ENCODE measurements around the gene TBC1D10B.
A peak's percentile ranks its signal among the peaks of the same experiment; 100 is the strongest.

Gene TBC1D10B

DNA sequence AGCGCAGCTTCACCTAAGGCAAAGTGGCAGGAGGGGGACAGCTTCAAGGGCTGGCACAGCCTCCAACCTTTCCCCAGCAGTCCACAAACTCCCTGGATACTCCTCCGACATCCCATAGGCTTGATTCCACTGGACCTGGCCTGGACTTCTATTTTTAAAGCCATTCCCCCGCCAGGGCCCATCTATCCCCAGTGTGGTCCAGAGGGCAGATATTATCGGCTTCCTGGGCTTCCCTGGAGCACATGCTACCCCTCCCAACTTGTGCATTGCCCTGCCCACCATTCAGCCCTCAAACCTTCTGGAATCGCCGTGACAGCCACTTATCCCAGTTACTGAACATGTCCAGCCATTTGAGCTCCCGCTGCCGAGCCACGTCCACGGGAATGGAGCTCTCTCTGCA is 5.1 kb downstream of the TBC1D10B start:
- TF ChIP-seq, protein P1, sequence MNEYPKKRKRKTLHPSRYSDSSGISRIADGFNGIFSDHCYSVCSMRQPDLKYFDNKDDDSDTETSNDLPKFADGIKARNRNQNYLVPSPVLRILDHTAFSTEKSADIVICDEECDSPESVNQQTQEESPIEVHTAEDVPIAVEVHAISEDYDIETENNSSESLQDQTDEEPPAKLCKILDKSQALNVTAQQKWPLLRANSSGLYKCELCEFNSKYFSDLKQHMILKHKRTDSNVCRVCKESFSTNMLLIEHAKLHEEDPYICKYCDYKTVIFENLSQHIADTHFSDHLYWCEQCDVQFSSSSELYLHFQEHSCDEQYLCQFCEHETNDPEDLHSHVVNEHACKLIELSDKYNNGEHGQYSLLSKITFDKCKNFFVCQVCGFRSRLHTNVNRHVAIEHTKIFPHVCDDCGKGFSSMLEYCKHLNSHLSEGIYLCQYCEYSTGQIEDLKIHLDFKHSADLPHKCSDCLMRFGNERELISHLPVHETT (tag by site-specific recombination; IDR thresholded peaks at IDR 0.05) = no peak
- TF ChIP-seq ZNF121 (tag by site-specific recombination; IDR thresholded peaks at IDR 0.05) = no peak
- TF ChIP-seq SCRT2 (tag by site-specific recombination; IDR thresholded peaks at IDR 0.05) = no peak
- TF ChIP-seq ZFP69B (tag by site-specific recombination; IDR thresholded peaks at IDR 0.05) = no peak
- TF ChIP-seq MEIS1 (CRISPR knock-in tag; IDR thresholded peaks at IDR 0.05; ENCODE audit: borderline replicate concordance) = no peak
- no peak for TF ChIP-seq ZNF664 (tag by site-specific recombination; IDR thresholded peaks at IDR 0.05)
- TF ChIP-seq ZNF211 (tag by site-specific recombination; IDR thresholded peaks at IDR 0.05; ENCODE audit: low read depth) = no peak
- H3K9me3 ChIP-seq (ENCODE audit: control insufficient read depth, insufficient read depth, low read depth, low read length) = no peaks in the 10 kb centered on the region
- H3K27ac ChIP-seq (ENCODE audit: extremely low read depth, low read depth, low read length) = no peak overlapping the region
- POLR2A ChIA-PET = interaction anchor here (0.6 to 1.5 kb wide), 4 partner anchors 10 to 42 kb away, joined by 3 to 6 read pairs (median 4); partner anchors contain the start of genes CD2BP2 and ZNF771
- H3K4me1 ChIP-seq (ENCODE audit: control insufficient read depth, insufficient read depth, low read length) = no peaks in the 10 kb centered on the region; the same call in 1 of the 2 replicates
- CTCF ChIA-PET = interaction anchor here (1.4 to 3.1 kb wide), 2 partner anchors 13 to 44 kb away, joined by 3 to 16 read pairs; no protein-coding TSS in a partner anchor
- H3K36me3 ChIP-seq (ENCODE audit: control insufficient read depth in 2 of 2, insufficient read depth in 1 of 2, low read length in 2 of 2) = peaks cover 27 to 64% of the 10 kb centered on the region in 2 experiments; a peak in 2 of 3 replicates
- no peak overlapping the region for H3K4me3 ChIP-seq (ENCODE audit: low read depth, low read length)

DNA sequence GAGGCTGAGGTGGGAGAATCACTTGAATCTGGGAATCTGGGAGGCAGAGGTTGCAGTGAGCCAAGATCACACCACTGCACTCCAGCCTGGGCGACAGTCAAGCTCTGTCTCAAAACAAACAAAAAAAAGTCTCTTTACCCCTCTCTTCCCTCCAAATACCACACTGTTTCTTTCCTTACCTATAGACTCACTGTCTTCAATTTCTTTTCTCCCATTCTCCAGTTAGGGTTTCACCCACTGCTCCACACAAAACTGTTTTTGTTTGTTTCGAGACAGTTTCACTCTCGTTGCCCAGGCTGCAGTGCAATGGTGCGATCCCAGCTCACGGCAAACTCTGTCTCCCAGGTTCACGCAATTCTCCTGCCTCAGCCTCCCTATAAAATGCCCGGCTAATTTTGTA is 9.1 kb downstream of the TBC1D10B start:
- Histone ChIP-seq H3K4me3 (ENCODE audit: low read depth, low read length) (no peak overlapping the region), H3K36me3 (ENCODE audit: control insufficient read depth in 2 of 2, insufficient read depth in 1 of 2, low read length in 2 of 2) (peaks cover 24 to 89% of the 10 kb centered on the region in 2 experiments; a peak in 2 of 3 replicates), H3K4me1 (ENCODE audit: control insufficient read depth, insufficient read depth, low read length) (no peaks in the 10 kb centered on the region), H3K9me3 (ENCODE audit: control insufficient read depth, insufficient read depth, low read depth, low read length) (no peaks in the 10 kb centered on the region), H3K27ac (ENCODE audit: extremely low read depth, low read depth, low read length) (no peak overlapping the region)
- TF ChIP-seq ZNF677 (tag by site-specific recombination; IDR thresholded peaks at IDR 0.05) (no peak), ZNF776 (tag by site-specific recombination; IDR thresholded peaks at IDR 0.05; ENCODE audit: borderline replicate concordance) (no peak), ZFHX2 (tag by site-specific recombination; conservative IDR thresholded peaks at IDR 0.05) (no peak), ZEB2 (tag by site-specific recombination; IDR thresholded peaks at IDR 0.05) (peak; percentile 80; the same call in 1 of the 2 replicates), ZNF704 (tag by site-specific recombination; IDR thresholded peaks at IDR 0.05) (no peak), ZNF324 (tag by site-specific recombination; IDR thresholded peaks at IDR 0.05) (no peak), YY2 (tag by site-specific recombination; IDR thresholded peaks at IDR 0.05) (no peak), GLI4 (tag by site-specific recombination; IDR thresholded peaks at IDR 0.05) (no peak), ZNF610 (tag by site-specific recombination; IDR thresholded peaks at IDR 0.05; ENCODE audit: borderline replicate concordance) (no peak), ZNF138 (tag by site-specific recombination; IDR thresholded peaks at IDR 0.05; ENCODE audit: borderline replicate concordance) (no peak), PRDM1 (tag by site-specific recombination; IDR thresholded peaks at IDR 0.05) (peak; percentile 91), ZNF274 (IDR thresholded peaks at IDR 0.05; ENCODE audit: low read length) (no peak), ZNF274 (tag by site-specific recombination; IDR thresholded peaks at IDR 0.05; ENCODE audit: borderline replicate concordance) (no peak), ZNF426 (tag by site-specific recombination; IDR thresholded peaks at IDR 0.05) (no peak)
- ChIA-PET CTCF (interaction anchor here (0.6 to 1.0 kb wide), 2 partner anchors 8 to 279 kb away, joined by 3 read pairs; no protein-coding TSS in a partner anchor), POLR2A (interaction anchor here (1.2 to 2.9 kb wide), 2 partner anchors 9 to 10 kb away, joined by 4 to 17 read pairs; partner anchors contain the start of gene TBC1D10B)

DNA sequence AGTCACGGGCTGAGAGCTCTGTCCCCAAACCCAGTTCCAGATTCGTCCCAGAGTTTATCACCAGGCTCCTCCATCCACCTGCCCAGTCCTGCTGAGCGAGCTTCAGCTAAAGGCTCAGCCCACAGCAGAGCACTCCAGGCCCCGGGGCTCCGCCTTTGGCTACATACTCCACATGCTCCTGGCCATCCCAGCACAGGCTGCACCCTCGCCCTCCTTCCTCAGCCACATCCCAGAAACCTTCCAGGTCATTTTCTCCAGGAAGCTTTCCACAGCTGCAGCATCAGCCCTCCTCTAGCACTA is 10.5 kb downstream of the TBC1D10B start:
- no peak for TF ChIP-seq ZNF580 (tag by site-specific recombination; IDR thresholded peaks at IDR 0.05)
- TF ChIP-seq ZNF2 (tag by site-specific recombination; IDR thresholded peaks at IDR 0.05) = no peak
- no peak for TF ChIP-seq ZNF830 (tag by site-specific recombination; IDR thresholded peaks at IDR 0.05; ENCODE audit: low read depth)
- no peak for TF ChIP-seq ZNF510 (tag by site-specific recombination; IDR thresholded peaks at IDR 0.05; ENCODE audit: insufficient replicate concordance)
- no peak for TF ChIP-seq ZNF37A (tag by site-specific recombination; IDR thresholded peaks at IDR 0.05)
- no peaks in the 10 kb centered on the region for H3K4me1 ChIP-seq (ENCODE audit: control insufficient read depth, insufficient read depth, low read length)
- no peak overlapping the region for H3K4me3 ChIP-seq (ENCODE audit: low read depth, low read length)
- POLR2A ChIA-PET = interaction anchor here (0.5 to 2.9 kb wide), 3 partner anchors 10 to 37 kb away, joined by 3 to 17 read pairs (median 7); partner anchors contain the start of gene TBC1D10B
- peaks cover 21 to 77% of the 10 kb centered on the region in 2 experiments; a peak in 2 of 3 replicates for H3K36me3 ChIP-seq (ENCODE audit: control insufficient read depth in 2 of 2, insufficient read depth in 1 of 2, low read length in 2 of 2)
- CTCF ChIA-PET = interaction anchor here (1.5 to 1.8 kb wide), 2 partner anchors 9 to 49 kb away, joined by 4 to 5 read pairs; no protein-coding TSS in a partner anchor
- no peak overlapping the region for H3K27ac ChIP-seq (ENCODE audit: extremely low read depth, low read depth, low read length)
- no peaks in the 10 kb centered on the region for H3K9me3 ChIP-seq (ENCODE audit: control insufficient read depth, insufficient read depth, low read depth, low read length)
